ENCODE data around the gene CELSR1.

The CELSR1 gene

DNA sequence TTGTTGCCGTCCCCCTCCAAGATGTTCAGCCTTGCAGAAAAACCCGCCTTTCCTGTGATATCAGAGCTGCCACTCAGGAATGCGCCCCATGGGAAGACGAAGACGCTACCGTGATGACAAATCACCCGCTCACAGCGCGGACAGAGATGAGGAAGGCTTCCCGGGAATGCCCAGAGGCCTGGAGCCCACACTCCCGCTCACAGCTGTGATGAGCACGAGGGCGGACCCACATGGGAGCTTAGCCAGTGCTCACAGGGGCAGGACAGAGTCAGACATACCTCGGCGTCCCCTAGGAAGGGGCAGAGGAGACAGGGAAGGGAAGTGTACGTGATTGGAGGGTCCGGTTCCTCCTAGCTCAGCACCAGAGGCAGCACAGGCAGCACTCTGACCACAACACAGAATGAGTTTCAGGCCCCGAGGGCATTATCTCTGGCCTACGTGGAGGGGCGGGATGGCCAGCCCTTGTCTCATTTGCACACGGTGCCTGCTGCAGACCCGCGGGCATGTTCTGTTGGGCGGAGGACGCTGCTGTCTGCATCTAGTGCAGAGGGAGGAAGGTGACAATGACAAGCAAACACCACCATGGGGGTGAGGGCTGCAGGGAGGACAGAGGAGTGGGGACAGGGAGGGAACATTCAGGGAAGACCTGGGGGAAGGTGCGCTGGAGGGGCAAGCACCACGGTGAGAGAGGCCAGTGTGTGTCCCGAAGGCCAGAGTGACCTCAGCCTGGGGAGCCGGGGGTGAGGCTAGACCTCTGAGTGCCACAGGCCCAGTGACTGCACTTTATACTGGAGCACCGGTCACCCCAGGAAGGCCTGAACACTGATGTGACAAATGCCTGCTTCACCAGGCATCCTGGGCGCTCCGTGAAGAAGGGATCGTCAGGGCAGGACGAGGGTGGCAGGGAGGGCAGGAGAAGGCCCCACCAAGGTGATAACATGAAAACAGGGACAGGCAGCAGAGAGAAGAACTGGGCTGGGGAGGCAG is 79.6 kb downstream of the CELSR1 start:
- no peak for FAIRE-seq

DNA sequence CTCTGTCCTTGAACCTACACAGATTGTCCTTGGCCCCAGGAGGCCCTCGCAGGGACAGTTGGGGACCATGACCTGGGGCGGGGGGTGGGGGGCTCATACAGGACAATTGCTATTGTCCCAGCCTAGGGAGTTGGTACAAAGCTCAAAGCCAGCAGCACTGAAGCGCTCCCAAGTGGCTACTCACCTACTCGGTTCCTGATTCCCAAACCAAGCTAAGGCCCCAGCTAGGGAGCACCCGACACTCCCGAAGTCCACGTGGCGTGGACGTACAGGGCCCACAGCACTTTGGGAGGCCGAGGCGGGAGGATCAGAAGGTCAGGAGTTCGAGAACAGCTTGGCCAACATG is 80.6 kb downstream of the CELSR1 start:
- no peak for FAIRE-seq

DNA sequence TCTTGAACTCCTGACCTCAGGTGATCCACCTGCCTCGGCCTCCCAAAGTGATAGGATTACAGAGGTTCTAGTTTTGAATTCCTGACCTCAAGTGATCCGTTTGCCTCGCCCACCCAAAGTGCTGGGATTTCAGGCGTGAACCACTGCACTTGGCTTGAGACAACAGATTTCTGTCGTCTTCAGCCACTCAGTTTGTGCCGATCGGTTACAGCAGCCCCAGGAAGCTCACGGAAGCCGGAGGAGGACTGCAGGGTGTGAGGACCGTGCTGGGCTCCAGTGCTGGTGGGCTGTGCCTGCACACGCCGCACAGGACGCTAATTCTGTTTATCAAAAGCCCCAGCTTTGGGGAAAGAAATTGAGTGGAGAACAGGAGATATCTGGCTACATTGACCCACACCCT is 82.0 kb downstream of the CELSR1 start:
- FAIRE-seq: no peak

DNA sequence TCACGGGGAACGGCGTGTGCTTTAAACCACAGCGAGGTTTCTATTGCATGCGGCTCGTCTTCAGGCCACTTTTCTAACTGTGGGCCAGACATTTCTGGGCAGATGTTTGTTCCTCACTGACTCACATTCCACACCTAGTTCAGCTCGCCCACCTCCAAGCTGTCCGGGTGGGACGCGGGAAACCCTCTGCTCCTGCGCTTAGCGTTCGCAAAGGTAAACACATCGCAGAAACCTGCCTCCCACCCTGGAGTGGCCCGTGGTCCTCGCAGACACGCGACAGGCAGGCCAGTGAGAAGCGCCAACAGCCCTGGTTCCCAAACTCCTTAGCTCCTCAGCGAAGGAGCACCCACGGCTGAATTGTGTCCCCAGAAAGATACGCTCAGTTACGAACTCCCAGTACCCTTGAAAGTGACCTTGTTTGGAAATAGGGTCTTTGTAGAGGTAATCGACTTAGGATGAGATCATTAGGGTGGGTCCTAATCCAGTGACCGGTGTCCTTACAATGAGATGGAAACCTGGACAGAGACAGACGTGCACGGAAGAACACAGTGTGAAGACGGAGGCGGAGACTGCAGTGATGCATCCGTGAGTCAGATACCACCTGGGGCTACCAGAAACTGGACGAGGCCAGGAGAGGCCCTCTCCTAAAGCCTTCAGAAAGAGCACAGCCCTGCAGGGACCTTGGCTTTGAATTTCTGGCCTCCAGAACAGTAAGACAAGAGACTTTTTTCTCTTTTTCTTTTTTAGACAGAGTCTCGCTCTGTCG is 82.7 kb downstream of the CELSR1 start:
- FAIRE-seq: no peak

DNA sequence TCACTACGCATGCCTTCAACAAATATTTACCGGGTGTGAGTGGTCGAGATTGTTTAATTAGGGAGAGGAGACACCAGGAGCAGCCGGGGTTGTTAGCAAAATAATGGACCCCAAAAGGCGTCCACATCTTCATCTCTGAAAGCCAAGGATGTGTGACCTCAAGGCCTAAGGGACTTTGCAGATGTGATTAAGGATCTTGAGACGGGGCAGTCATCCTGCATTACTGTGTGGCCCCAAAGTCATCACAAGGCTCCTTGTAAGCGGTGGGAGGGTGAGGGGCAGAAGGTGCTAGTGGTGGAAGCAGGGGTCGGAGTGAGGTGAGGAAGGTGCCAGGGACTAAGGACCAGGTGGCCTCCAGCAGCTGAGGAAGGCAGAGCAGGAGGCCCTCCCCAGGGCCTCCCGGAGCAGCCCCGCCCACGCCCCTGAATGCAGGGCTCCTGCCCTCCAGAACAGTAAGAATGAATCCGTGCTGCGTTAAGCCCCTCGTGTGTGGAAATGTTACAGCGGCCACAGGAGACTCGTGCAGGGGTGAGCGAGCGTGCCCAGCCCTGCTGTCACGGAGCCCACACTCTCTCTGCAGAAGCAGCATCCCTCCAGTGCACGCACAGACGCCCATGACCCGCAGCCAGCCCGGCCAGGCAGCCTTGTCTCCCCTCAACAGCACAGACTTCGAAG is 83.5 kb downstream of the CELSR1 start:
- FAIRE-seq: no peak

DNA sequence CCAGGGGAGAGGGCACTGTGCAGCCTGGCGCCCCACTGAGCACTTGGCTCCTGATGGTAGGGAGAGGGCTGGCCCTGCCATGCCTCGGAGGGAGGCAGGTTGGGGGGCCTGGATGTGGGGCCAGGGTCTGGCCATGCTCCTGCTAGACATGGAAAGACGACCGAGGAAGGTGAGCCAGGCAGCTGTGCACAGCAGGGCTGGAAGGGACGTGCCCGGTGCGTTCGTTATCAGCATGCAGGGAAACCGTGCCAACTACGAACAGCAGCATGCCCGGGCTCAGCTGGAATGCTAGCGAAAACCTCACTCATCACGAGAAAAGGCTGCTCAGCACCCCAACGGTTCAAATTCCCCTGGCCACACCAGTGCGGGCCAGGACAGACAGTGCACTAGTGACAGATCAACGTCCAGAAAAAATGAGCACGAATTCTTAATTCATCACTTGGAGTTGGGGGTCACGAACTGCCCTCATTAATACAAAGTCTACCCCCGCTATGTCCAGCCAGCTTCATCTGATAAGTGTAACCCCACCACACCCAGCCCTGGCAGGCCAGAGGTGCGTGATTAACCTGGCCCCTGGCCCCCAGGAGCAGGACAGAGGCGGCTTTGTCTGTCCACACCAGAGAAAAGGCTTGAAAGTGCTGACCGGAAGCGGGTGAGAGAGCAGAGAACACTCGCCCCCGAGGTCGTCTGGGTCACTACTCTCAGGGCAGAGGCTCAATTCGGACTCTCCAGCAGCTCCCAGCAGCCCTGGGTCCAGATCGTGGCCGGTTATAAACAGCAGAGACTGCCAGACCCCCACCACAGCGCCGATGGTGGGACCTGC is 84.2 kb downstream of the CELSR1 start:
- FAIRE-seq: no peak

DNA sequence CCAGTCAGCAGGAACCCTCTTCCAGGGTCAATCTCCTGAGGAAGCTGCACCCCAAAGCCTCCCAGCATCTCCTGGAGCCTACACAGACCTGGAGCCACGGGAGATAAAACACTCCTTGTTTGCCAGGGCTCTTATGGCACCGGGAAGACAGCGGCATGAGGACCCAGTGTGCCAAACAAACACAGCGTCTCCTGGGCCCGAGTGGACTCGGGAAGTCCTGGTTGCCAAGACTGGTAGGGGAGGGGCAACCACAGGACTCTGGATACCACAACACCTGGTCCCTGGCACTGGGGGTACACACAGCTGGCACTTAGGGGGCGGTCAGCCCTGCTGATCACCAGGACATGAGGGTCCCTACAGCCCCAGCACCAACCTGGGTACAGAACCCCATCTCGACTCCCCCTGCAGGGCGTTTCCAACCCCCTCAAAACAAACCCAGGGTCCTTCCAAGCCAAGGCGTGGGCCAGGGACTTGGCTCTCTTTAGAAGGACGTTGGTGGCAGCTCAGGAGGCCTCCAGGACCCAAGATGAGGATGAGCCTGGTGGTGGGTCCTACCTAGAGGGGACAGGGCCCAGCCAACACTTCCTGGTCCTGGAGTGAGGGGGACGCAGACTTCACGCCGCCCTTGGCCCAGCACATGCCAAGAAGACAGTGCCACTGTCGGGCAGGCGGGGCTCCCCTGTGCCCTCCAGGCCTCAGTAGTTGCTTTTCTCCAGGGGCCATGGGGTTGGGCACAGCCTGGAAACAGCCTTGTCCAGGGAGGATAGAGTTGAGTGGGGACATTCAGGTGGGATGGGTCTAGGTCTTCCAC is 85.0 kb downstream of the CELSR1 start:
- no peak for FAIRE-seq

DNA sequence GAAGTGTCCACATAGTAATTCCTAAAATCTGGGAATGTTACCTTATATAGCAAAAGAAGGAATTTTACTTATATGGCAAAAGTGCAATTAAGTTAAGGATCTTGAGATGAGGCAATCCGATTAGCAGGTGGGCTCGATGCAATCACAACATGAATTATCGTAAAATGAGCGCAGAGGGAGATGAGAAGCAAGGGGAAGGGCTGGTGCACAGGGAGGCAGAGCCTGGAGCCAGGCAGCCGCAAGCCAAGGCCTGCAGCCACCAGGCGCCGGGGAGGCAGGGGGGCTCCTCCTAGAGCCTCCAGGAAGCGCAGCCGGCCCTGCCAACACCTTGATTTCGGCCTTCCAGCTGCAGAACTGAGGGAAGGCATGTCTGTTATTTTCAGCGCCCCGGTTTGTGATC is 85.7 kb downstream of the CELSR1 start:
- FAIRE-seq: no peak

DNA sequence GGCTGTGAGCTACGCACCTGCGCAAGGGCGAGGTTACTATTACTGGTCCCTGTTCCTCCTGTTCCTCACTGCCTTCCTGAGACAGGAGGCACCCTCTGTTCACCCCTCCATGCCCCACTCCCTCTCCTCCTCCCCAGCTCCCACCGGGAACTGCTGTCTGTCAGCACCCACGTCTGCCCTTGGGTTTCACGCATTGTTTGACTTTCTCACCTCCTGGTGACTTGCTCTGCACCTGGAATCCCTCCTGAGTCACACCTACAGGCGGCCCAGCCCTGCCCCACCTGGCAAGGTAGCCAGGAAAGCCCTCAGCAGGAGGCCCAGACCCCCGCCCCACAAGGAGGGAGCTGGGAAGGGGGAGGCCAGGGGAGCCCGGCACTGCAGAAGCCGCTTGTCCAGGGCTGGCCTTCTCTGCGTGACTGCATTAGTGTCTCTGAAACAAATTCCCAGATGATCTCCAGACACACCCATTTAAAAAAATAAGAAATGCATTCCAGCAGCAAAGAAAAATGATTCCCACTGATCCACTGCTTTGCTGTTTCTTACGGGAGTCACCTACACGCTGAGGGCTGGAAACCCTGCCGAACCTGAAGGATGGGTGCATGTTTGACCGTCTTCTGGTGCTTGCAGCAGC is 86.4 kb downstream of the CELSR1 start:
- FAIRE-seq: no peak

DNA sequence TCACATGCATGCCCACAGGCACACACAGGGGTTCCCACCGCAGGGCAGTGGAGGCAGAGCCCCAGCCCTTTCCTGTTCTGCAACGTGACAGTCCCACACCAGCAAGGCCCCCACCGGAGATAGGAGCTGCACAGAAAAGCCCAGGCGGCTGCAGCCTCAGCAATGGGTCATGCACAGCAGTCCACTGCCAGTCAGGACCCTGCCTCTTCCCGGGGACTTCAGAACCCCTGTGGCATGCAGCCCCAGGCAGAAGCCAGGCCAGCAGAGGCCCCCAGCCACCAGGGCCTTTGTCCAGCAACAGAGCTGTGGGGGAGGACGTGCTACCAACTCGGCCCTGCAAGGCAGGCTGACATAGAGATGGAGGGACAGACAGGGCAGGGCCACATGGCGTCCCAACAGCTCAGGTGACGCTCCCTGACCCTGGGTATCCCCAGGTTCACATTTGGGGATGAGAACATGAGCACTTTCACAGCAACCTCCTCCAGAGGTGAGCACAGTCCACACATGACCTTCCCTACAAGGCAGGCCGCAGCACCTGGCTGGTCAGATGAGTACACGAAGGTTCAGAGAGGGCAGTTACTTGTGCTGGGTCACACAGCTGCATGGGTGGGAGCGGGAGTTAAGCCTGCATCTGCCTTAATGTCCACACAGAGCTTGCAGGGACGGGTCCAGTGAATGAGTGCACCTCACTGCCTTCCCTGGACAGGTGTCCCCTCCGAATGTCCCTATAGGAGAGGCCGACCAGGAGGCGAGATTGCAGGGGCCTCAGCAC is 87.3 kb downstream of the CELSR1 start:
- FAIRE-seq: no peak

DNA sequence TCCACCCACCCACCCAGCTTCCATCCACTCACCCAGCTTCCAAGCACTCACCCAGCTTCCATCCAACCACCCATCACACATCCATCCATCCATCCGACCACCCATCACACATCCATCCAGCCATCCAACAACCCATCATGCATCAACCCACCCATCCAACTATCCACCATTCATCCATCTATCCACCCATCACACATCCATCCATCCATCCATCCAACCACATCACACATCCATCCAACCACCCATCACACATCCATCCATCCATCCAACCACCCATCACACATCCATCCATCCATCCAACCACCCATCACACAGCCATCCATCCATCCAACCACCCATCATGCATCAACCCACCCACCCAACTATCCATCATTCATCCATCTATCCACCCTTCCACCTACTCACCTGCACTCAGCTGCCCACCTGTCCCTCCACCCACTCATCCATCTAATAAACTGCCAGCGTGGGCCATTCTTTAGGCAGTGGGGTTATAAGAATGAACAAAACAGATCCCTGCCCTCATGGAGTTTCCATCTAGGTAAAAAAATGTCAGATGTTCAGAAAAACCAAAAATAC is 88.2 kb downstream of the CELSR1 start:
- no peak for FAIRE-seq

DNA sequence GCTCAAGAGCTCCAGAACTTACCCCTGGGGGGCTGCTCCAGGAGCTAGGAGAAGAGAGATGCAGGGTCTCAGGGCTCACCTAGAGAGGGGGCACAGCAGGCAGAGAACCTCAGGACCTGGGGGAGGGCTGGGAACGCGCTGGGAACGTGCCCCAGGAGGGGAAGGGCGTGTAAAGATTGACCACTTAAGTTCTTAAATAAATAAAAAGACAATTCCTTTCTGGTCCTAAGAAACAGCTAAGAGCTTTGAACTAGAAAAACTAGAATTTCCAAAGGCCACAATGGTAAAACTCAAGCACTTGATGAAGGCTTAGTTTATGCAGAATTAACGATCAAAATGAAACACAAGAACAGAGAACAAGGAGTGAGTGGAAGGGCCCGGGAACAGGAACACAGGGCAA is 89.1 kb downstream of the CELSR1 start:
- FAIRE-seq: no peak

DNA sequence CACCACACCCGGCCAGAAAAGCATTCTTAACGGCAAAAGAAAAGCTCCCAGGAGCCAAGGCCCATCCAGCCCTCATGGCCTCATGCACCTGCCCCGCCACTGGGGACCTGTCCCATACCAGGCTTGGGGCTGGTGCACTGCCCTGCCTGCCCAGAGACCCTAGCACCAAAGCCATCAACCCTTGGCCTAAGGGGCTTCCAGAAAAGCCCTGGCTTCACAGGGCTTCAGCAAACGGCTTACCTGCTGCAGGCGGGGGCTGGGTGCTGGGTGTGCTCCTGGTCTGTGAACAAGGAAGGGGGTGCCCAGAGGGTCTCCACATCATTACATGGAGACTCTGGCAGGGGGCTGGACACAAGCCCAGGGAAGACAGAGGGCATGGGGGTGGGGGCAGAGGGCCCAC is 89.5 kb downstream of the CELSR1 start:
- FAIRE-seq: no peak

DNA sequence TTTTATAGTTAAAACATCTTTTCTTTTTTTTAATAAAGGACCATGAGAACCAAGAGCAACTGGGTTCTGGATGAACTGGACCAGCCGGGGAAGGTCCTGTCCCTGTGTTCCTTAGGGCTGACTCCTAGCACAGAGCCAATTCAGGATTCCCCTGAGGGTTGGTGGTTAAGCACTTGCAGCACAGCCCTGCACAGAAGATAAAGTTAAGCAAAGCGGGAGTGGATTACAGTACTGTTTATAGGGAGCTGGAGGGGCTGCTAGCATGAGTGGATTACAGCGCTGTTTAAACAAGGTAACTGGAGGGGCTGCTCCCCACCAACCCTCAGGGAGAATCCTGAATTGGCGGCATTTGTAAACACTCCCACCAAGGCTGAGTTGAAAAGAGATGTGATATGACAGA is 90.6 kb downstream of the CELSR1 start:
- no peak for FAIRE-seq

DNA sequence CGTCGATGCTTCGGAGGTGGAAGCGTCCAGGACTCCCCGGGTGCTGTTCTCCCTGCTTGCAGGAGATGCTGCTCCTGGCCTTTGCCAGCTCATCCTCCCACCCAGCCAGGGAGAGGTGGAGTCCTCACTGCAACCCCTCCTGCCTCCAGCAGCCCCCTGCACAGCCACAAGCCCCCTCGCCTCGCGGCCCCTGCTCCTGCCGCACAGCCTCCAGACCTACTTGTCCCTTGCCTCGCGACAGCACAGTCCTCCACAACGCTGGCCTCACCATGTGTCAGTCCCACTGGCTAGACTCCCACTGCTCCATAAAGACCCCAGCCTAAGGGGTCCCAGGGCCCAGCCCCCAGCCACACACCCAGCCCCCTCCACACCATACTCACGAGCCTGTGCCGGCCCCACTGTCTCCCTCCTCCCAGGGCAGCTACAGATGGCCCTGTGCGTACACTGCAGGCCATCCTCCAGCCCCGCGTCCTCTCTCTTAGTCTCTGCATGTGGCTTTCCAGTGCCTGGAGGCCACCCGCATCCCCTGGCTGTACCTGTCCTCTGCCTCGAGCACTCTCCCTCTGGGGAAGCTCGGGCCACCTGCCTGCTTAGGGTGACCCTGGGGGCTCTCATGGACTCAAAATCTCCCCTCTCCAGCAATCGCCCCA is 91.5 kb downstream of the CELSR1 start:
- FAIRE-seq: no peak

DNA sequence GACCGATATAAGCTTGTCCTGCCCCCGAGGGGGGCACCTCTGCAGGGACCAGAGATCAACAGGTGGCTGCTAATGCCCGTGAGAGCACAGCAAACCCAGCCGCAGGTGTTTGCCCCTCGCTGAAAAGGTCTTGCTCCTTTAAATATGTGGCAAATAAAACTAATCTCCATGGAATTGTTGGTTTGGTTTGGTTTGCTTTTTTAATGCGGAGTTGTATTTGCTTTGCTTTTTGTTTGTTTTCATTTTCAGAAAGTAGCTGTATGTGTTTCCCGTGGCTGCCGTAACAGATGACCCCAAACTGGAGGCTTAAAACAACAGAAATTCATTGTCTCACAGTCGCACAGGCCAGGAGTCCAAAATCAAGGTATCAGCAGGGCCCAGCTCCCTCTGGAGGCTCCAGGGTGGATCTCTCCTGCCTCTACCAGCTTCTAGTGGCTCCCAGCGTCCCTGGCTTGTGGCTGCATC is 93.0 kb downstream of the CELSR1 start:
- no peak for FAIRE-seq

DNA sequence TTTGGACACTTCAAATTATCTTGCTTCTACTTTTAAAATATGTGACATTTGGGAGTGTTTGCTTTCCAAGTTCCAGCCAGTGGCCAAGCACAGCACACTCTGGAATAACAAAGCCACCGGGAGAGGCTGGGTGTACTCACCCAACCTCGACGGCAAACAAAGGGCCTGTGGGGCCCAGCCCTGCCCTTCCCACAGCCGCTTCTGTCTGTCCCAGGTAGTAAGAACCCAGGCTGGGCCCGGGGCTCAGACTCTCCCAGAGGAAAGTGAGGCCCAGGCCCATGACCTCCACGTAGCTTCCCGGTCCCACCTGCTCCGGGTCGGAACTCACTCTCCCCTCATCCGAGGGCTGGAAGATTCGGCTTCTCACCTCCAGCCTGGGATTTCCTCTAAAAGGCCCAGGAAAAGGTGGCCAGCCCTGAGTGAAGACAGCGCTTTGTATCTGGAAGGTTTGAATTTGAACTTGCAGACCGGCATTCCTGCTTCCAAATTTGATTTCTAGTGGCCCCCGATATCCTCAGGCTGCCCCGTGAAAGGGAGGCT is 93.5 kb downstream of the CELSR1 start:
- no peak for FAIRE-seq

DNA sequence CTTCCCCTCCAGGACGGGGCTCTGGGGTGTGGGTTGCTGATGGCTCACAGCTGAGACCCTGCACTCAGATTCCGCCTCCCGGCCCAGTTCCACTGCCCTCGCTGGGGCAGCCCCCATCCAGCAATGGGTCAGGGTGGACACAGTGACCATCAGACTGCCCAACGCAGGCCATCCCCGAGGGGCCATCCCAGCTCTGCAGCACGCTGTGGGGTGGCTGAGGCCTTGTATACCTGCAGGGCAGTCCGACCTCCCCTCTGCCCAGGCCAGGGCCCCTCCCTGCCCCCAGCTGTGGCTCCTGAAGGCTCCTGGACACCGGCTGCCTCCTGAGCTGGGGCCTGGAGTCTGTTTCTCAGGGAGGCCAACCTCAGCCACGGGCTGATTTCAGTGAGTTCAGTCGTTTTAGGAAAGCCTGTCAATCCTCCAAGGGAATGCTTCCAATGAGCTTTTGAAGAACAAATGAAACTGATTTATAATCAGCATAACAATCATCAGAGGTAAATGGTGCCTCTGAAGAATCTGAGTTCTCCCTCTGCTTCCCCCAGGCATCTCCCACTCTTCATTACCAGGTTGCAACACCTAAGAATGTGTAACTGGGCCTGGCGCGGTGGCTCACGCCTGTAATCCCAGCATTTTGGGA is 95.1 kb downstream of the CELSR1 start:
- no peak for FAIRE-seq

Measured in colon (tissue), 2 donors.